ENCODE results near the gene IDH3A. TPM values are rescaled to one million over a fixed set of nuclear protein-coding genes. Genes with fewer than 3 reads are reported as not detected.

IDH3A gene
- total RNA-seq, 3 donors from 2014 or later: 169 to 210 (median 187) TPM

- no peak for DNase-seq
- Mint-ChIP-seq H3K4me3 (no peak overlapping the region), H3K9me3 (peaks cover 8% of the 10 kb centered on the region), H3K4me1 (ENCODE audit: low read depth) (no peaks in the 10 kb centered on the region), H3K36me3 (ENCODE audit: insufficient read depth) (no peaks in the 10 kb centered on the region), H3K27me3 (ENCODE audit: low read depth) (no peaks in the 10 kb centered on the region)
- ATAC-seq: no peak
These were observed 45.4 kb downstream of the IDH3A start for GRCh38 chr15:78194568-78194925.

- Mint-ChIP-seq H3K36me3 (ENCODE audit: insufficient read depth) (no peaks in the 10 kb centered on the region), H3K27me3 (ENCODE audit: low read depth) (no peaks in the 10 kb centered on the region), H3K9me3 (peaks cover 5% of the 10 kb centered on the region), H3K4me3 (no peak overlapping the region), H3K4me1 (ENCODE audit: low read depth) (no peaks in the 10 kb centered on the region)
- ATAC-seq: peak; percentile 80 to 85
- peak; percentile 45 for DNase-seq
These were observed 46.6 kb downstream of the IDH3A start for GRCh38 chr15:78195735-78196201.

GRCh38 chr15:78197632-78198031 lies 48.5 kb downstream of the IDH3A start:
- ATAC-seq (no peak), DNase-seq (no peak)
- Mint-ChIP-seq H3K36me3 (ENCODE audit: insufficient read depth) (no peaks in the 10 kb centered on the region), H3K4me1 (ENCODE audit: low read depth) (no peaks in the 10 kb centered on the region), H3K4me3 (no peak overlapping the region), H3K27me3 (ENCODE audit: low read depth) (no peaks in the 10 kb centered on the region), H3K9me3 (no peaks in the 10 kb centered on the region)

GRCh38 chr15:78200276-78200930 lies 51.2 kb downstream of the IDH3A start:
- Mint-ChIP-seq H3K36me3 (ENCODE audit: insufficient read depth) (no peaks in the 10 kb centered on the region), H3K9me3 (no peaks in the 10 kb centered on the region), H3K27me3 (ENCODE audit: low read depth) (no peaks in the 10 kb centered on the region), H3K4me3 (no peak overlapping the region), H3K4me1 (ENCODE audit: low read depth) (no peaks in the 10 kb centered on the region)
- DNase-seq: no peak
- ATAC-seq: no peak

GRCh38 chr15:78201281-78202190 lies 52.4 kb downstream of the IDH3A start:
- H3K9me3 Mint-ChIP-seq: no peaks in the 10 kb centered on the region
- no peaks in the 10 kb centered on the region for H3K4me1 Mint-ChIP-seq (ENCODE audit: low read depth)
- no peaks in the 10 kb centered on the region for H3K27me3 Mint-ChIP-seq (ENCODE audit: low read depth)
- DNase-seq: no peak
- no peaks in the 10 kb centered on the region for H3K36me3 Mint-ChIP-seq (ENCODE audit: insufficient read depth)
- H3K4me3 Mint-ChIP-seq: no peak overlapping the region
- ATAC-seq: no peak

GRCh38 chr15:78203346-78204225 lies 54.4 kb downstream of the IDH3A start:
- H3K4me3 Mint-ChIP-seq: no peak overlapping the region
- H3K36me3 Mint-ChIP-seq (ENCODE audit: insufficient read depth): no peaks in the 10 kb centered on the region
- no peak for DNase-seq
- no peak for ATAC-seq
- H3K9me3 Mint-ChIP-seq: no peaks in the 10 kb centered on the region
- H3K27me3 Mint-ChIP-seq (ENCODE audit: low read depth): no peaks in the 10 kb centered on the region
- H3K4me1 Mint-ChIP-seq (ENCODE audit: low read depth): no peaks in the 10 kb centered on the region

GRCh38 chr15:78204351-78205309 lies 55.5 kb downstream of the IDH3A start:
- H3K36me3 Mint-ChIP-seq (ENCODE audit: insufficient read depth): no peaks in the 10 kb centered on the region
- H3K4me3 Mint-ChIP-seq: no peak overlapping the region
- no peaks in the 10 kb centered on the region for H3K27me3 Mint-ChIP-seq (ENCODE audit: low read depth)
- DNase-seq (no peak), ATAC-seq (no peak)
- no peaks in the 10 kb centered on the region for H3K4me1 Mint-ChIP-seq (ENCODE audit: low read depth)
- H3K9me3 Mint-ChIP-seq: no peaks in the 10 kb centered on the region

- no peak for DNase-seq
- Mint-ChIP-seq H3K27me3 (ENCODE audit: low read depth) (no peaks in the 10 kb centered on the region), H3K4me1 (ENCODE audit: low read depth) (no peaks in the 10 kb centered on the region), H3K9me3 (no peaks in the 10 kb centered on the region), H3K36me3 (ENCODE audit: insufficient read depth) (no peaks in the 10 kb centered on the region), H3K4me3 (no peak overlapping the region)
- no peak for ATAC-seq
These were observed 56.2 kb downstream of the IDH3A start for GRCh38 chr15:78205337-78205736.

GRCh38 chr15:78205856-78206255 lies 56.7 kb downstream of the IDH3A start:
- Mint-ChIP-seq H3K9me3 (no peaks in the 10 kb centered on the region), H3K4me3 (no peak overlapping the region), H3K27me3 (ENCODE audit: low read depth) (no peaks in the 10 kb centered on the region), H3K4me1 (ENCODE audit: low read depth) (no peaks in the 10 kb centered on the region), H3K36me3 (ENCODE audit: insufficient read depth) (no peaks in the 10 kb centered on the region)
- ATAC-seq (no peak), DNase-seq (no peak)

GRCh38 chr15:78206326-78207109 lies 57.4 kb downstream of the IDH3A start:
- ATAC-seq (no peak), DNase-seq (no peak)
- no peaks in the 10 kb centered on the region for H3K27me3 Mint-ChIP-seq (ENCODE audit: low read depth)
- H3K4me1 Mint-ChIP-seq (ENCODE audit: low read depth): no peaks in the 10 kb centered on the region
- no peaks in the 10 kb centered on the region for H3K36me3 Mint-ChIP-seq (ENCODE audit: insufficient read depth)
- no peaks in the 10 kb centered on the region for H3K9me3 Mint-ChIP-seq
- no peak overlapping the region for H3K4me3 Mint-ChIP-seq

GRCh38 chr15:78207110-78207458 lies 57.9 kb downstream of the IDH3A start:
- no peak for ATAC-seq
- Mint-ChIP-seq H3K4me3 (no peak overlapping the region), H3K4me1 (ENCODE audit: low read depth) (no peaks in the 10 kb centered on the region), H3K9me3 (no peaks in the 10 kb centered on the region), H3K27me3 (ENCODE audit: low read depth) (no peaks in the 10 kb centered on the region), H3K36me3 (ENCODE audit: insufficient read depth) (no peaks in the 10 kb centered on the region)
- DNase-seq: no peak

GRCh38 chr15:78207641-78208340 lies 58.6 kb downstream of the IDH3A start:
- Mint-ChIP-seq H3K4me1 (ENCODE audit: low read depth) (no peaks in the 10 kb centered on the region), H3K27me3 (ENCODE audit: low read depth) (no peaks in the 10 kb centered on the region), H3K9me3 (no peaks in the 10 kb centered on the region), H3K36me3 (ENCODE audit: insufficient read depth) (no peaks in the 10 kb centered on the region), H3K4me3 (no peak overlapping the region)
- no peak for ATAC-seq
- DNase-seq: no peak

Data from activated T-cell treated with anti-CD3 and anti-CD28 coated beads, Interleukin-2, amount 50 U/mL, for 4 hours (primary cell).